SU-DHL-6 (cell line): ENCODE measurements around the gene CLNK.

Source experiments
- H2AFZ ChIP-seq: fragments of 200-600 bp; sonication (generic); 2 replicates; pipeline ENCODE4 v1.6.1; 2014; ENCODE audit warnings: low read depth, mild to moderate bottlenecking, moderate library complexity, mixed read lengths, antibody characterized with exemption, low read length; ENCODE audit not compliant: severe bottlenecking
- H3F3A ChIP-seq: fragments of 200-600 bp; shearing (Covaris generic); 2 replicates; pipeline ENCODE4 v1.6.0; 2016; ENCODE audit warnings: antibody characterized with exemption, mild to moderate bottlenecking; ENCODE audit not compliant: insufficient read depth
- H3K27ac ChIP-seq: fragments of 200-600 bp; sonication (generic); 2 replicates; pipeline ENCODE4 v1.5.1; 2016; ENCODE audit warnings: low read depth, mild to moderate bottlenecking, low read length, moderate library complexity, mixed read lengths
- H3K27me3 ChIP-seq: fragments of 200-600 bp; sonication (generic), shearing (Covaris generic); 2 replicates; pipeline ENCODE4 v1.6.0; 2014; ENCODE audit warnings: mild to moderate bottlenecking, low read length
- H3K36me3 ChIP-seq: fragments of 200-600 bp; sonication (generic); 2 replicates; pipeline ENCODE4 v1.6.1; 2014; ENCODE audit warnings: mild to moderate bottlenecking, low read length, mixed read lengths
- H3K4me2 ChIP-seq: fragments of 300-600, 200-600 bp; shearing (Covaris generic), sonication (generic); 2 replicates; pipeline ENCODE4 v1.6.0; 2014; ENCODE audit warnings: low read length, low read depth, mild to moderate bottlenecking; ENCODE audit not compliant: poor library complexity, severe bottlenecking
- H3K4me3 ChIP-seq: fragments of 200-600 bp; sonication (generic); 2 replicates; pipeline ENCODE4 v1.5.1; 2014; ENCODE audit warnings: antibody characterized with exemption, low read length, mild to moderate bottlenecking, mixed read lengths; ENCODE audit not compliant: insufficient read depth, poor library complexity, severe bottlenecking
- H3K79me2 ChIP-seq: fragments of 200-600 bp; sonication (generic); 2 replicates; pipeline ENCODE4 v1.6.1; 2014; ENCODE audit warnings: mild to moderate bottlenecking, low read length, moderate library complexity; ENCODE audit not compliant: insufficient read depth
- H3K9ac ChIP-seq: fragments of 200-600 bp; sonication (generic); 2 replicates; pipeline ENCODE4 v1.7.0; 2014; ENCODE audit warnings: mild to moderate bottlenecking, low read length
- H3K9me2 ChIP-seq: fragments of 200-600 bp; sonication (generic); replicated peaks from 2 replicates; pipeline ENCODE4 v1.6.1; 2014; ENCODE audit warnings: low read length; ENCODE audit not compliant: insufficient read depth
- H3K9me3 ChIP-seq: fragments of 200-600 bp; sonication (generic); 2 replicates; pipeline ENCODE4 v1.6.1; 2014; ENCODE audit warnings: low read length, mixed read lengths; ENCODE audit not compliant: insufficient read depth
- H4K20me1 ChIP-seq: fragments of 200-600 bp; sonication (generic); 2 replicates; pipeline ENCODE4 v1.6.1; 2014; ENCODE audit warnings: low read depth, mild to moderate bottlenecking, antibody characterized with exemption, low read length, moderate library complexity, mixed read lengths
- CTCF ChIP-seq: fragments of 200-600 bp; sonication (generic); IDR thresholded peaks from one replicate; pipeline ENCODE4 v1.5.1; 2017; ENCODE audit warnings: antibody characterized with exemption, mild to moderate bottlenecking, low read length, moderate library complexity; ENCODE audit not compliant: insufficient read depth, poor library complexity, severe bottlenecking
- EZH2phosphoT487 ChIP-seq: fragments of 200-600 bp; sonication (generic), shearing (Covaris generic); conservative IDR thresholded peaks from 2 replicates; pipeline ENCODE4 v1.6.1; 2018; ENCODE audit warnings: mild to moderate bottlenecking, antibody characterized with exemption, low read length, moderate library complexity, mixed read lengths

CLNK gene

GRCh38 chr4:10670321-10670720 lies 14.2 kb downstream of the CLNK start:
- Histone ChIP-seq H3K27me3 (no peaks in the 10 kb centered on the region), H3K9me2 (no peaks in the 10 kb centered on the region), H3K9ac (no peak overlapping the region), H3F3A (no peaks in the 10 kb centered on the region), H3K36me3 (no peaks in the 10 kb centered on the region), H2AFZ (no peak overlapping the region), H3K79me2 (no peaks in the 10 kb centered on the region), H3K9me3 (no peaks in the 10 kb centered on the region), H3K27ac (no peak overlapping the region), H3K4me3 (no peak overlapping the region), H4K20me1 (no peaks in the 10 kb centered on the region), H3K4me2 (no peak overlapping the region)
- TF ChIP-seq EZH2phosphoT487 (no peak), CTCF (no peak)

- Histone ChIP-seq H3K4me2 (no peak overlapping the region), H3K4me3 (no peak overlapping the region), H3K79me2 (no peaks in the 10 kb centered on the region), H3K27ac (no peak overlapping the region), H3K9ac (no peak overlapping the region), H3K36me3 (no peaks in the 10 kb centered on the region), H3K9me2 (no peaks in the 10 kb centered on the region), H3K9me3 (no peaks in the 10 kb centered on the region), H3K27me3 (no peaks in the 10 kb centered on the region), H2AFZ (no peak overlapping the region), H4K20me1 (no peaks in the 10 kb centered on the region), H3F3A (no peaks in the 10 kb centered on the region)
- TF ChIP-seq EZH2phosphoT487 (no peak), CTCF (no peak)
These were observed 16.8 kb downstream of the CLNK start for GRCh38 chr4:10667701-10668326.

DNA sequence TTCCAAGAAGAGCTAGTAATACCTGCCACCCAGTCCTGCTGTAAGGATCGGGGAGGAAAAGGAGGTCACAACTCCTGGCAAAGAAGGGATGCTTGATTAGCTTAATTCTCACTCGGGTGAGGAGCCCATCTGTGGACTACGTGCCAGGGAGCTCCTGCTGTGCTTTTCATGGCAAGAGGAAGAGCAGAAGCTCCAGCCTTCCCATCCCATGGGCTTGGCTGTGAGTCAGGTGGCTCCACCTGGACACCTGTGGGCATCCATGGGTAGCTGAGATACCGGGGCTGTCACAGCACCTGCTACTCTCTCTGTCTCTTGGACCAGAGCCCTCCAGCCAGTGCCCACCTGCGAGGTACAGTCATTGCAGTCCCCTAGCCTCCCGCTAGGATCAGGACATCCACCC lies 18.0 kb downstream of the CLNK start:
- no peak overlapping the region for H3K4me3 ChIP-seq
- no peaks in the 10 kb centered on the region for H3K9me2 ChIP-seq
- no peaks in the 10 kb centered on the region for H3F3A ChIP-seq
- no peak overlapping the region for H3K27ac ChIP-seq
- H2AFZ ChIP-seq = no peak overlapping the region
- H3K9ac ChIP-seq = no peak overlapping the region
- no peaks in the 10 kb centered on the region for H3K79me2 ChIP-seq
- no peaks in the 10 kb centered on the region for H4K20me1 ChIP-seq
- no peaks in the 10 kb centered on the region for H3K36me3 ChIP-seq
- H3K4me2 ChIP-seq = no peak overlapping the region
- H3K9me3 ChIP-seq = no peaks in the 10 kb centered on the region
- no peaks in the 10 kb centered on the region for H3K27me3 ChIP-seq
- TF ChIP-seq CTCF = no peak
- no peak for TF ChIP-seq EZH2phosphoT487
